ENCODE measurements around the gene RBFOX2.

DNA sequence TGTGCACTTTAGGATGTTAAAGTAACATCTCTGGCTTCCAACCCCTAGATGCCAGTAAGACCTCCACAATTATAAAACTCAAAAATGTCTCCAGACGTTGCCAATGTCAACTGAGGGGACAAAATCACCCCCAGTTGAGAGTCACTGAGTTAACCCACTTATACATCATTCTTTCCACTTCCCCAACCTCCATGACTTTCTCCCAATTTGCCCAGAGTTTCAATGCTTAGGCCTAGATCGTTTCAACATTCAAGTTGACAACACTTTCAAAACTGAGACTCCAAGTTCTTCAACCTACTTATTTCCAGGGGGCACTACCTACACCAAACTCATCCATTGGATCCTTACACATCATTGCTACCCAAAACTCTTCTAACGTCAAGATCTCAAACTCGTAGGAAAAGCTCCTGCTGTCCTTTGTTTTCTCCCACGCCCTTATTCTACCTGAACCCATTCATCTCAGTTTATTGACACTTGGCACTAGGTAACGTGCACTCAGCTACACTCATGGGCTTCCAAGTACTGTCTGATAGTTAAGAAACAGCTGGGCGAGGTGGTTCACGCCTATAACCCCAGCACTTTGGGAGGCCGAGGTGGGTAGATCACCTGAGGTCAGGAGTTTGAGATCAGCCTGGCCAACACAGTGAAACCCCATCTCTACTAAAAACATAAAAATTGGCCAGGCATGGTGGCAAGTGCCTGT lies 24.5 kb downstream of the RBFOX2 start:
- TF ChIP-seq, protein P1, sequence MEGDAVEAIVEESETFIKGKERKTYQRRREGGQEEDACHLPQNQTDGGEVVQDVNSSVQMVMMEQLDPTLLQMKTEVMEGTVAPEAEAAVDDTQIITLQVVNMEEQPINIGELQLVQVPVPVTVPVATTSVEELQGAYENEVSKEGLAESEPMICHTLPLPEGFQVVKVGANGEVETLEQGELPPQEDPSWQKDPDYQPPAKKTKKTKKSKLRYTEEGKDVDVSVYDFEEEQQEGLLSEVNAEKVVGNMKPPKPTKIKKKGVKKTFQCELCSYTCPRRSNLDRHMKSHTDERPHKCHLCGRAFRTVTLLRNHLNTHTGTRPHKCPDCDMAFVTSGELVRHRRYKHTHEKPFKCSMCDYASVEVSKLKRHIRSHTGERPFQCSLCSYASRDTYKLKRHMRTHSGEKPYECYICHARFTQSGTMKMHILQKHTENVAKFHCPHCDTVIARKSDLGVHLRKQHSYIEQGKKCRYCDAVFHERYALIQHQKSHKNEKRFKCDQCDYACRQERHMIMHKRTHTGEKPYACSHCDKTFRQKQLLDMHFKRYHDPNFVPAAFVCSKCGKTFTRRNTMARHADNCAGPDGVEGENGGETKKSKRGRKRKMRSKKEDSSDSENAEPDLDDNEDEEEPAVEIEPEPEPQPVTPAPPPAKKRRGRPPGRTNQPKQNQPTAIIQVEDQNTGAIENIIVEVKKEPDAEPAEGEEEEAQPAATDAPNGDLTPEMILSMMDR (IDR thresholded peaks at IDR 0.05; ENCODE audit: low read length), result no peak
- TF ChIP-seq EZH2 (IDR thresholded peaks at IDR 0.05; ENCODE audit: borderline replicate concordance, low read length), result no peak

Measured in OCI-LY1 (cell line).